Astrocyte of the cerebellum (primary cell): ENCODE measurements around the gene ABCF3.

Experiments
- DNase-seq: peaks from one replicate; pipeline ENCODE4 v3.0.0-alpha.2; 2011; ENCODE audit warnings: low read depth
- H3K4me3 ChIP-seq: 2 replicates; pipeline ENCODE4 v1.5.1; 2011; ENCODE audit warnings: mild to moderate bottlenecking, low read depth, low read length, moderate library complexity
- CTCF ChIP-seq: IDR thresholded peaks from 2 replicates; pipeline ENCODE4 v1.5.1; 2012; ENCODE audit warnings: low read length, low read depth, moderate library complexity, mild to moderate bottlenecking; ENCODE audit errors: missing control alignments
- in situ Hi-C: cut with HindIII; loops from 2 replicates; pipeline ENCODE4 v1.10.0; 2017; ENCODE audit warnings: low sequenced_read_pairs

Gene ABCF3, protein sequence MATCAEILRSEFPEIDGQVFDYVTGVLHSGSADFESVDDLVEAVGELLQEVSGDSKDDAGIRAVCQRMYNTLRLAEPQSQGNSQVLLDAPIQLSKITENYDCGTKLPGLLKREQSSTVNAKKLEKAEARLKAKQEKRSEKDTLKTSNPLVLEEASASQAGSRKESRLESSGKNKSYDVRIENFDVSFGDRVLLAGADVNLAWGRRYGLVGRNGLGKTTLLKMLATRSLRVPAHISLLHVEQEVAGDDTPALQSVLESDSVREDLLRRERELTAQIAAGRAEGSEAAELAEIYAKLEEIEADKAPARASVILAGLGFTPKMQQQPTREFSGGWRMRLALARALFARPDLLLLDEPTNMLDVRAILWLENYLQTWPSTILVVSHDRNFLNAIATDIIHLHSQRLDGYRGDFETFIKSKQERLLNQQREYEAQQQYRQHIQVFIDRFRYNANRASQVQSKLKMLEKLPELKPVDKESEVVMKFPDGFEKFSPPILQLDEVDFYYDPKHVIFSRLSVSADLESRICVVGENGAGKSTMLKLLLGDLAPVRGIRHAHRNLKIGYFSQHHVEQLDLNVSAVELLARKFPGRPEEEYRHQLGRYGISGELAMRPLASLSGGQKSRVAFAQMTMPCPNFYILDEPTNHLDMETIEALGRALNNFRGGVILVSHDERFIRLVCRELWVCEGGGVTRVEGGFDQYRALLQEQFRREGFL

GRCh38 chr3:184186184-184186901 is at the start of gene ABCF3:
Gene ABCF3 (plus strand): TSS chr3:184186199. CDS start chr3:184186208, 9 bp downstream.
- in situ Hi-C loops: no loop called here
- DNase-seq: no peak
- no peak for TF ChIP-seq CTCF
- H3K4me3 ChIP-seq: peak within 1 kb of the TSS; percentile 99

DNA sequence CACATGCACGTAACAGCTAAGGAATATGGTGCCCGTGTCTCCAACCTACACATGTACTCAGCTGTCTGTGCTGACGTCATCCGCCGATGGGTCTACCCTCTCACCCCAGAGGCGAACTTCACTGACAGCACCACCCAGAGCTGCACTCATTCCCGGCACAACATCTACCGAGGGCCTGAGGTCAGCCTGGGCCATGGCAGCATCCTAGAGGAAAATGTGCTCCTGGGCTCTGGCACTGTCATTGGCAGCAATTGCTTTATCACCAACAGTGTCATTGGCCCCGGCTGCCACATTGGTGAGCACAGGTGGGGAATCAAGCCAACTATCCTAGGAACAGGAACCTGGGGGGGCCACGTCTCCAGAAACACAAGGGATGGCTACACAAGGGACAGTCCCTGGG is 45.6 kb upstream of the ABCF3 start:
- DNase-seq: no peak
- H3K4me3 ChIP-seq: no peak overlapping the region
- in situ Hi-C loops: no loop called here
- TF ChIP-seq CTCF: no peak

DNA sequence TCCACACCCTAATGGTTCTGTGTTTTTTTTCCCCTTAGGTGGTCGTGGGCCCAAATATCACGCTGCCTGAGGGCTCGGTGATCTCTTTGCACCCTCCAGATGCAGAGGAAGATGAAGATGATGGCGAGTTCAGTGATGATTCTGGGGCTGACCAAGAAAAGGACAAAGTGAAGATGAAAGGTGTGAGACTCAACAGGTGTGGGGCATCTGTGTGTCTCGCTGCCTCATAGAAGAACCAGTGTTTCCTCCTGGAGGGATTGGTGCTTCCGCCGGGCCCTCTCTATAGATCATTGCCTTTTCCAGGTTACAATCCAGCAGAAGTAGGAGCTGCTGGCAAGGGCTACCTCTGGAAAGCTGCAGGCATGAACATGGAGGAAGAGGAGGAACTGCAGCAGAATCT is 43.8 kb upstream of the ABCF3 start:
- DNase-seq: no peak
- in situ Hi-C loops: no loop called here
- H3K4me3 ChIP-seq: no peak overlapping the region
- TF ChIP-seq CTCF: no peak

DNA sequence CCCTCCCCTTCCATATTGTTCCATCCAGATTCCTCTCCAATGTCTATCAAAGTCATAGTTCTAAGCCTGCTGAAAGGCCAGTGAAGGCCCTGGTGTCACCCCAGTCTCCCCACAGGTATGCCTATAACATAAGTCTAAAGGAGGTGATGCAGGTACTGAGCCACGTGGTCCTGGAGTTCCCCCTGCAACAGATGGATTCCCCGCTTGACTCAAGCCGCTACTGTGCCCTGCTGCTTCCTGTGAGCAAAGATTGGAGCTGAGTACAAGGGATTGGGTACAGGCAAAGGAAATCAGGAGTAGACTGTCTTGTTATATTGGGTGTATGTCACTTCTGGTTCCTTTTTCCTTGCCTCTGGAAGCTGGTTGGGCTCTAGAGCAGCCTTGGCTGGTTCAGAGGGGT is 42.7 kb upstream of the ABCF3 start:
- in situ Hi-C loops: no loop called here
- no peak for TF ChIP-seq CTCF
- no peak for DNase-seq
- H3K4me3 ChIP-seq: no peak overlapping the region

GRCh38 chr3:184144505-184144904 is 41.5 kb upstream of the ABCF3 start:
- in situ Hi-C loops: no loop called here
- no peak overlapping the region for H3K4me3 ChIP-seq
- TF ChIP-seq CTCF: no peak
- DNase-seq: no peak

- peak; percentile 50 for TF ChIP-seq CTCF
- DNase-seq: peak; percentile 53
- no peak overlapping the region for H3K4me3 ChIP-seq
- in situ Hi-C loops: no loop called here
These were observed 40.9 kb upstream of the ABCF3 start for GRCh38 chr3:184145111-184145524.
